Measurements from ENCODE around the gene H1-8.

Gene H1-8

DNA sequence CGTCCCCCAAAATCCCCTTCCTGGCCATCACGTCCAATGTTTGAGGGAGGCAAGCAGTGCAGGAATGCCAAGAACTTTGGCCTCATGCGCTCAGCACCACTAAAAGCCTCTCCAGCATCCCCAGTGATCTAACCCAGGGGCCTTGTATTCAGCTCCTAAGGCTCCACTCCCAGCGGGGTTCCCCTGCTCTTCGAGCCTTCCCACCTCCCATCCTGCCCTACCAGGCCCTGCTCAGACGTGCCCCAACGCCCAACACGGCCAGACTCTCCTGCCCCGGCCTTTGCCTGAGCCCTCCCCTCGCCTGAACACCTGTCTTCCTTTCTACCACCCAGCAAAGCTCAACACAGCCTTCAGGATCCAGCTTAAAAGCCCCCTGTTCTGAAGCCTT is 33.0 kb downstream of the H1-8 start:
- DNase-seq, result no peak

DNA sequence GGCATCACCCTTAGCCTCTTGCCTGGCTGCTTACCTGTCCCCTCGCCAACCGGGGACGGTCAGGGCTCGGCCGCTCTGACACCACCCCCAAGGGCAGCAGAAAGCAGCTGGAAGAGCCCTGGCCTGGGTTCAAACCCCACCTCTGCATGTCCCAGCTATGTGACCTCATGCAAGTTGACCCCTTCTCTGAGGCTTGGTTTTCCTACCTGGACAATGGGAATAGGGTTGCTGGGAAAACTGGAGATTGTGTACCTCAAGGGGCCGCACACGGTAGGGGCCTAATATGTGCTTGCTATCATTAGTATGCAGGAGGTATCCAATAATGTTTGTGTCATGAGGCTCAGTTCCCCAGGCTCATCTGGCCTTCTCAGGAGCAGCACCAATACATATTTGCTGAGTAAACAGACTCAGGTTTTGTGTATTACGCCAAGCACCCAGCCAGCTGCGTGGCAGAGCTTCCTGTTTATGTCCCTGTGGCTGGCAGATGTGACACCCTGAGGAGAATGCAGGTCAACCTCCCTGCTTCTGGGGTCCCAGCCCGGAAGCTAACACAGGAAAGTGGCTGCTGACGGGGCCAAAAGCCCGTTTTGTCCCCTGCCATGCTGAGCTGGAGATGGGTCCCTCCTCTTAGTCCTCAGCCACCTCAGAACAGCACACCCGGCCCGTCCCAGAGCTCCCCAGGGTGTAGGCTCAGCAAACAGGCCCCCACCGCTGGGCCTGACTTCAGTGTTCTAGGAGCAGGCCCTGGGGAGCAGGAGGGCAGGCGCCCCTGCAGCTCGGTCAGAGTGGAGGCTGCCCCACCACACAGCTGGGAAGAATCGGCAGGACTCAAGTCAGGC is 33.8 kb downstream of the H1-8 start:
- DNase-seq, result peak; percentile 54 to 56

DNA sequence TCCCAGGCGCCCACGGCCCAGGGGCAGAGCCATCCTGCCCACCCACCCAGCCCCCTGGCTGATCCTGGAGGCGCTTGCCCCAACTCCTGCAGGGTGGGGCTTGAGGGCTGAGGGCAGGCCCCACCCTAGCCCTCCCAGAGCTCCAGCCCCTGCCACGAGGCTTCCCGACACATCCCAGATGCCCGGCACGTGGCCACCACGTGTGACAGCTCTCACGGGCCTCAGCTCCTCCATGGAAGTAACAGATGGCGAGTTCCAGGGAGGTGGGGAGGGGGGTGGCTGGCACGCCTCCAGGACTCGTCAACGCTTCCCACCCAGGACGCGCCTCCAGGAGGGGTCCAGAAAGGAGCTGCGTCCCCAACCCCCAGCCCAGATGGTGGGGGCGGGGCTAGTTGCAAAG is 34.4 kb downstream of the H1-8 start:
- no peak for DNase-seq

DNA sequence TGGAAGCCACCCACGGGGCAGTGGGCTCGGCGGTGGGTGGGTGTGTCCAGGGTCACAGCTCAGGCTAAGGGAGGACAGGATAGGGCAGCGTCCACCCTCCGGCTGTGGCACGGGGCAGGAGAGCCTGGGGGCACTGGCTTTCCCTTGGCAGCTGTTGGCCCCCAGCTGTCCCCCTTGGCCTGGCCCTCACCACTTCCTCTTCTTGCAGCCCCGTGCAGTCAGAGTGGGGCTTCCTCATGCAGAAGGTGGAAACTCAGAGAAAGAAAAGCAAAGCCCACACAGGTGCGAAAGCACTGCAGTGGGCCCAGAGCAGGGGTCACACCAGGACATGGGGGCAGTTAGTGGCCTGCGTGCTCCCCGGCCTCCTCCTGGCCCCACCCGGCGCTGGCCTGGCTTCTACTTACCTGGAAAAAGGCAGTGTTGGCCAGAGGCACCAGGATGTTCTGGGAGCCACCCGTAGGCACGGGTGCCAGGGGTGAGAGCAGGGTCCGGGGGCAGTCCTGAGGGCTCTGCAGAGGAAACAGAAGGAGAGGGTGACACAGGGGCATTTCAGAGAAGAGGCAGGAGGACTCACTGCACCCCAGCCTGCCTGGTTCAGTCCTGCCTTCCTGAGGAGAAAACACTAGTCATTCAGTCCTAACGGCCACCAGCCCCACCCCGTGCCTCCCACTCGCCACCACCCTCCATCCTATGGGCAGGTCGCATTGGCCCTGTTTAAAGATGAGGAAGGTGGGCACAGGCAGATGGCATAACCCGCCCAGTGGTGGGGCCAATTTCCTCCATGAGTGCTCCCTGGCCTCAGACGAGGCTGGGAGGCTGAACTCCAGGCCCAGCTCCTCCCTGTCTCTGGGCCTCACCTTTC is 35.2 kb downstream of the H1-8 start:
- DNase-seq, result peak in 1 of 2 experiments; percentile 35

DNA sequence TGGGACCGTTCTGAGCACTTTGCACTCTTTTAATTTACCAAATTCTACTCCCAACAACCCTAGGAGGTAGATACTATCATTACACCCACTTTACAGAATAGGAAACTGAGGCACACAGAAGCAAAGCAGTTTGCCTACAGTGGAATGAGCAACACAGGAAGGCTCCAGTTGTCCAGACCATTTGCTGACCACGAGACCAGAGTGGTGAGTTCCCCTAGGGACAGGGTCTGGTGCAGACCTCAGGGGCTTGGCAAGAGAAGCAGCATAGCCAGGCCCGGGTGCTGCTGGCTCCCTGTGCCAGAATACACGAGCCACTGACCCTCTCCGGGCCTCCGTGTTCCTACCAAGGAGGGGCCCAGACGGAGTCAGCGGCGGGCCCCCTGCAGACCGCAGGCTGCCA is 37.0 kb downstream of the H1-8 start:
- no peak for DNase-seq

DNA sequence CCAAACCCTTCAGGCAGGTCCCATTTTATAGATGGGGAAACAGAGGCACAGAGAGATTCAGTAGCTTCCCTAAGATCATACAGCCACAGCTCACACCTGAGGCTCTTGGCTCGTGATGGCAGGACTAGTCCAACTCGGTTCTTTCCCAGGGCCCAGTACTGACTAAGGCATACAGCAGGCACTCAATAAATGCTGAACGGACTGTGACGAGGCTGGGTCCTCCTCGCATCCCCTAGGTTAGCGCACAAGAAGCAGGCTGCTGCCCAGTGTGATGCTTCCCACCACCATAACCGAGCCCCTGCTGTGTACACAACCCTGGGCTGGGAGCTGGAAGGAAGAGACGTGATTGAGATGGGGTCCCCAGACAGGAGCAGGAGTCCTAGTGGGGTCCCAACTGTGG is 38.6 kb downstream of the H1-8 start:
- DNase-seq, result no peak

DNA sequence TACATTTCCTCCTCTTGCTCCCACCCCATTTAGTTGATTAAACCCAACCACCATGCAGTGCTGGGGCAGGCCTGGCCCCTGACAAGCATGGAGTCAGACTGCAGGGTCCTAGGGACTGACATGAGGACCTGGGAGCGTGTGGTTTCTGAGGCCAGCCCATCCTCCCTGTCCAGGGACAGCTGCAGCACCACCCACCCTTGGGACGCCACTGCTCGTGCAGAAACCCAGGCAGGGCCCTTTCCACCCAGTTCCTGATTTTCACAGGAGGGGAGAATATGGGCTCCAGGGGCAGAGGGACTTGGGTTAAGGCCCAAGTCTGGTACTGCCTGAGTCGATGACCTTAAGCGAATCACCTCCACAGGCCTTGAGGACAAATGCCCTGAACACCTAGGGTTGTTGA is 39.8 kb downstream of the H1-8 start:
- DNase-seq, result no peak

DNA sequence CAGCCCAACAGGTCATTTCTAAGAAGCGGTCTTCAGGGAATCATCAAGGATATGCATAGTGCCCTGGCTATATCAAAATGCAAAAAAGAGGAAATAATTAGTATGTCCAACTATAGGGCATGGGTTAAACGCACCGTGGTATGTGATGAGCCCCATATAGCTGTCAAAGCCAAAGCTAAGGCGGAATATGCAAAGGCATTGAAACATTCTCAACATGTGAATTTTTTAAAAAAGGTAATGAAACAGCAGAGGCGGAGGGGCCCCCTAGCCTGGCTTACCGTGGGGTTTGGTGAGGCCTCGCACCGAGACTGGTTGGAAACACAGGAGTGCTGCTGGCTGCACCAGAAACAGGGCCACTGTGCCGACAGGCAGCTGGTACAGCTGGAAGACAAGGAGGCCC is 40.3 kb downstream of the H1-8 start:
- DNase-seq, result no peak

DNA sequence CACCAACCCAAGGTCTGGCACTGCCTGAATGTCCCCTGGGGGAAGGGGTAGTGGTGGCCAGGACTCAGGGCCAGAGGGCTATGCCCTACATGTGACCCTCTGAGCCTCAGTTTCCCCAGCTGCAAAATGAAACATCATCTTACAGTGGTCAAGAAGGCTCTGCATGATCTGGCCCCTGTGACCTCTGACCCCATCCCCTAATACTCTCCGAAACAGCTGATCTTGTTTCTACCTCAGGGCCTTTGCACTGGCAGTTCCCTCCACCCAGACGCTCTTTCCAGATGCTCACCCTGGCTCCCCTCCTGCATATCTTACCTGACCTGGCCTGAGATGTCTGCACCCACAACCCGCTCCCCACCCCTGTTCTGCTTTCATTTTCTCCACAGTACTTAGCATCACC is 41.7 kb downstream of the H1-8 start:
- DNase-seq, result no peak

DNA sequence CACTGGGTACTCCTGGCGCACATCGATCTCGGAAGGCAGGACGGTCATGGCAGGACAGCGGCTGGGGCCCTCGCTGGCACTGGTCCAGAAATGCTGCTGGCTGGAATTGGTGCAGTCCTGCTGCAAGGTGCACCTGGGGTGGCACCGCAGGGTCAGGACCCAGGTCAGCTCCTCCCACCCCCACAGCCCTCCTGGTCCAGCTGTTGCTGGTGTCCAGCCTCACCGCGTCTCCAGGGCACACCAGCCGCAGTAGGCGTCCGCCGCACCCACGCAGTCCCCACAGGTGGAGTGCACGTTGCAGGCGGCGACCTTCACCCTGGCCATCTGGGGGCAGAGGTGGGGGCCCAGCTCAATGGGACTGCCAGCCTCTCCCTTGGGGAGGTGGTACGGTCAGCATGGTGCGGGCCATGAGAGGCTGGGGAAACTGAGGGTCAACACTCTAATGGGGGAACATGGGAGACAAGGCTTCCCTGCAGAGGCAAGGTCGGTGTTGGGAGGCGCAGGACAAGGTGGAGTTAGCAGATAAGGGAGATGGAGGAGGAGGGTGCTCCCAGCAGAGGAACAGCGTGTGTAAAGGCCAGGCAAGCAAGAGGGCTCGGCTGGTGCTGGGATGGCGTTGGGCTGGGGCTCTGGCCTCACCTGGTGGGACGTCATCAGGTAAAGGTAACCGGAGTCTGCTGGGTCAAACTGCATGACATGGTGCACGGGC is 43.1 kb downstream of the H1-8 start:
- DNase-seq, result no peak

DNA sequence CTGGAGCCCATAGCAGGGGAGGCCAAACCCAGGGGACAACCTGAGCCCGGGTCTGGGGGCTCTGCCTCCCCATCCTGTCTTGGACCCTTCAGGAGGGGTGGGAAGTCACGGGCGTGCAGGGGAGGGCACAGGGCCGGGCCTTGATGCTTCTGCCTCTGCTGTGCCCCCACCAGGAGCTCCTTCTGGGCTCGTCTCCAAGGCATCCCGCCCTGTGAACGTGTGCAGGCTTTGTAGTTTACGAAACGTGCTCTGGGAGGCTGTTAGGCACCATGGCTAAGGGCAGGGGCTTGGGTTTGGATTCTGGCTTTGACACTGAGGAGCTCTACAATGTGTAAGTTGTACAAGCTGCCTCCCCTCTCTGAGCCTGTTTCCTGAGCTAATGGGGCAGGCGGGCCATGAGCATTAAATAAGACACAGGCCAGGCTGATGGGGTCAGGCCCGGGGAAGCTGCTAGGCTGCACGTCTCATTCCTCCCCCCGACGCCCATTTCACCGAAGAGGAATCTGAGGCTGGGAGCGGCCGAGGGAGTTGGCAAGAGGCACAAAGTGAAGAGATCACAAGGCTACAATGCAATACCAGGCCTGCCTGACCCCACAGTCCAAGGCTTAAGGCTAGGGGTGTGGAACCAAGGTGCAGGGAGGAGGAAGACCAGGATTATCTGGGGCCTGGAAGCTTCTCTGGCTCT is 43.9 kb downstream of the H1-8 start:
- no peak for DNase-seq

DNA sequence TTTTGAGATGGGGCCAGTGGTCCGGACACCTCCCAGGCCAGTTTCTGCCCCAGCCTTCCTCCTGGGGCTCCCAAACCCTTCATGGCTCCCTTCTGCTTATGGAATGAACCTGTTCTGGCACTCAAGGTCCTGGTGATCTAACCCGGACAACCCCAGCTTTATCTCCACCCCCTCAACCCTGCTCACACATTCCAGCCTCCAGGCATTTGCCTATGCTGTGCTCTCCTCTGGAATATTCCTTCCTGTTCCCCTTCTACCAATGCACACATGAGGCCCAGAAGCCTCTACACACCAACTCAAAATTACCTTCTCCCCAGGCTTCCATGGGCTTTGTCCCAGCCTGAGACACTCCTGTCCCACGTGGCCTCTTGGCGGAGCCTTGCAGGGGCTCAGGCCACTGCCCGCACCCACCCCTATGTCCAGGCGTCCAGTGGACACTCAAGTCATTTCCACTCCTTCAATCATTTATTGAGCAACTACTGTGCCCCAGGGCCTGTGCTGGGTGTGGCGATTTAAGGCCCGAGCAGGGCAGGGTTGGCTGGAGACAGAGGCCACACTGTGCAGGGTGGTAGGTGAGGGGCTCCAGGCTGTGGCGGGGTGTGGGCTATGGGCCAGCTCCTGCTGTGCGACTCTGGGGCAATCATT is 44.7 kb downstream of the H1-8 start:
- no peak for DNase-seq

DNA sequence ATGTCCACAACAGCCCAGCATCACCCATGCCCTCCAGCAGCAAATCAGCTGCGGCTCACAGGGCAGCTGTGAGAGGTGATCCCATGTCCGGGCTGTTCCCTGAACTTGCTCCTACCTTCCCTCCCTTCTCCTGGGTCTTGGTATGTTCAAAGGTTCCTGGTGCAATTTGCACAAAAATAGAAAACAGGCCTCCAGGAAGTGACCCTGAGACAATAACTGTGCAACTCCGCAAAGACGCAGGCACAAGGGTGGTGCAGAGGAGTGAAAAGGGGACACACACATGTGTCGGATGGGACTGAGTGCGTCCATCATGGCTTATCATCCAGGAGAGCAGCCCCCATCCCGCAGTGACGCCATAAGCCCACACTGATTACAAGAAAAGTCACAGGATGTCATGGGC is 47.2 kb downstream of the H1-8 start:
- DNase-seq, result no peak

DNA sequence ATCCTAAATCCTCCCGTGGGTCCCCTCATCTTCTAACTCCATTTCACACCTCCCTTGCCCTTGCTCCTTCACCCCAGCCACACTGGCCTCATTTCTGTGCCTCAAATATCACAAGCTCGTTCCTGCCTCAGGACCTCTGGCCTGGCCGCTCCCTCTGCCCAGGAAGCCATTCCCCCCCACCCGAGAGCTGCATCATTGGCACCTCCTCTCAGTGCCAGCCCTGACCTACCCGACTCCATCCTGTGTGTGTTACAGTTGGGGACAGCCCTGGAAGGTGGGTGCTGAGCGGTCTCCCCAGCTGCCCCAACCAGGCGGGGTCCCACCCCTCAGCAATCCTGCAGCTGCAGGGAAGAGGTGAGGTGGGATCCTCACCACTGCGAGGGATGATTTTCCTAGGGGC is 49.0 kb downstream of the H1-8 start:
- DNase-seq, result no peak

DNA sequence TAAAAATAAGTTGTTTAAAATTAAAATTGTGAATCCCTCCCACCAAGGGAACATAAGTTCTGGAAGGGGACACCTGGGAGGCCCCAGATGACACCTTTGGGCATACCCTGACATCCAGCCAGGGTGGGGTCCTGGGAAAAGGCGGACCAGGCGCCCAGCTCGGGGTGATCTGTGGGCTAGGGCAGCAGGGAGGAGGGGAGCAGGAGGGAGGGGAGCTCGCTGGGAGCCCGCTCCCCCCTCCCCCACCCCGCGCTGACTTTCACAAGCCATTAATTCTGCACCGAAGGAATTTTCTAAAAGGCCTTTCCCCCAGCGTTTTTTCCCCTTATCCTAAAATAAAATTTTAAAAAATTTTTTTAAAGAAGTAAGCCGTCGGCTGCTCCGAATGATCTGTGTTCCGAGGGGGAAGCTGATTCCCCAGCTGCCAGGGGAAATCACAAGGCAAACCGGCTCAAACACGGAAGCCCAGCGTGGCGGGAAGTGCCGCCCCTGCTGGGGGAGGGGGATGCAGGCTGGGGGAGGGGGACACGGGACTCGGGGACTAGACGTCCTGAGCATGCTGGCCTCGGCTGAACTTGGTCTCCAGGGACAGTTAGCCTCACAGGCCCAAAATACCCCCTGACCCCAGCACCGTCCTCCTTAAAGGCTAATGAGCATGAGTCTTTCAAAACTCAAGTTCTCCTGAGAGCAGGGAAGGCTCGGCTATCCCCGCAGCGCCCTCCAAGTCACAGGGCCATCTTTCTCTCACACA is 49.6 kb downstream of the H1-8 start:
- no peak for DNase-seq

DNA sequence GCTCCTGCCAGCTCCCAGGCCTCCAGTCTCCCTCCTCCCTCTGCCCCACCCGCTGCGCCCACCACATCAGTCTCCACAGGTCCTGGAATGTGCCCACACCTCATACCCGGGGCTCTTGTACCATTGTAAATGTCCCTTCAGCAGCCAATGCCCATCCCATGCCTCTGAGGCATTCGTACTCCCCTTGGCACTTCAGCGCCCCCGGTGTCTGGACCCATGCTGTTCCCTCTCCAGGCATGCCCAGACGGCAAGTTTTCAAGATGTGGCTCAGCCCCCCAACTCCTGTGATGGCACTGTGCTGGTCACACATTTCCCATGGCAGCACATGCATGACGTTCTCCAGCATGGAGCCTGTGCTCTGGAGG is 50.2 kb downstream of the H1-8 start:
- DNase-seq, result no peak

DNA sequence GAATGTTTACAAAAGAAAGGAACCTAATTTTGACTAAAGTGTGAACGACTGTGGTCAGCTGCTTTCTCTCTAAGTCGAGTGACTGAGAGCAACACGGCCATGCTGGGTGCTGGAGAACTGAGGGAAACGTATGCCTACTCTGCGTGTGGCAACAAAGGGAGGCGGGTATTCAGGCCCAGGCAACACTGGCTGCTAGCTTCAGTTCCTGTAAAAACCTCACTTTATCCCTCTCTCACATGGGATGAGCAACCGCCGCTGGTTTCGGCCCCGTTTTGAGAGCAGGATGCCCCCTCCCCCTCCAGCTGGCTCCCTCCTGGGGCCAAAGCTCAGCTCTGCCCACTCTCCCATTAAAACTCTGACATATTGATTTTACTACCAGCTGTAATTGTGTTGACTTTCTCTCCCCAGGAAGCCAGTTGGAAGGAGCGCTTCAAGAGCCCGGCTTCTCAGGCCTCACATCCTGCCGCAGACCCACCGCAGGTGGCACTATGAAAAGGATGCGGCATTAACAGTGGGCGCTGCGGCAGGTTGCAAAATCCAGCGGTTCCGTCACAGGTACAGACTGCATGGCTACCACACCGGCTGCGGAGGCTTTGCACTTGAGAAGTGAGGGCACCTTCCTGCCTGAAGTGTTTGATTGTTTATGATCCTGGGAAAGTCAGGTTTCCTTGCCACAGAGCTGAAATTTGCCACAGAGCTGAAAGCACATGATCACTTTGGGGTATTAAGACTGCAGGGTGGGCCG is 50.8 kb downstream of the H1-8 start:
- DNase-seq, result peak; percentile 86 to 87

DNA sequence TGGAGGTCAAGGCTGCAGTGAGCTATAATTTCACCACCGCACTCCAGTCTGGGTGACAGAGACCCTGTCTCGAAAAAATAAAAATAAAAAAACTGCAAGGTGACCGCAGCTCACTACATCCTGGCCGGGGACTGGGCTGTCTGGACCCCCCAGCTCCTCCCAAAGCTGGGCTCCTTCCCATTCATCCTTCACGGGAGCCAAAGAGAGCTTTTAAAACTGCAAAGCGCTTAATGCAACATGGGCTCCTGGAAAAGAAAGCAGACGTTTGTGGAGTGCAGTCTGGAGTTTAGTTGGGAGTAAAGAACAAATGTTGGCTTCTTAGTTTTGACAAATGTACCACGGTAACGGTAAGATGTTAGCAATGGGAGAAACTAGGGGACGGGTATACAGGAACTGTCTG is 51.4 kb downstream of the H1-8 start:
- no peak for DNase-seq

DNA sequence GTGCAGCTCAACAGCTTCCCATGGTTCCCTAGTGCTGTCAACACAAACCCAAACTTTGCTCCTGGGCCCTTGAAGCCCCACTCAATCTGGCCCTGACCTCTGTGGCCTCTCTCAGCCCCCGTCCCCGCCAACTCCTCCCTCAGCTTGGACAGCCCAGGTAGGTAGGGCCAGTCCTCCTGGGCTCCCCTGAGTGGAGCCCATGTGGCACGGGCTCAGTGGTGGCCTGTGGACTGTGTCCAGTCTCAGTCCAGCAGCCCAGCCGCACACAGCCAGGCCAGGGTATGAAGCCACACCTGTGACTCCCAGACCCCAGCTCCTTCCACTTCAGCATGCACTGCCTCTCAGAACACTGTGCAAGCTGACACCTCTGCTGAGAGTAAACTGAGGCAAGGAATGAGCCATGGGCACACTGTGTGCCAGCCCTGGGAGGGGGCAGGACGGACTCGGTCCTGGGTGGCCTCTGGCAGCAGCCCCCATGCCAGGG is 52.0 kb downstream of the H1-8 start:
- no peak for DNase-seq

DNA sequence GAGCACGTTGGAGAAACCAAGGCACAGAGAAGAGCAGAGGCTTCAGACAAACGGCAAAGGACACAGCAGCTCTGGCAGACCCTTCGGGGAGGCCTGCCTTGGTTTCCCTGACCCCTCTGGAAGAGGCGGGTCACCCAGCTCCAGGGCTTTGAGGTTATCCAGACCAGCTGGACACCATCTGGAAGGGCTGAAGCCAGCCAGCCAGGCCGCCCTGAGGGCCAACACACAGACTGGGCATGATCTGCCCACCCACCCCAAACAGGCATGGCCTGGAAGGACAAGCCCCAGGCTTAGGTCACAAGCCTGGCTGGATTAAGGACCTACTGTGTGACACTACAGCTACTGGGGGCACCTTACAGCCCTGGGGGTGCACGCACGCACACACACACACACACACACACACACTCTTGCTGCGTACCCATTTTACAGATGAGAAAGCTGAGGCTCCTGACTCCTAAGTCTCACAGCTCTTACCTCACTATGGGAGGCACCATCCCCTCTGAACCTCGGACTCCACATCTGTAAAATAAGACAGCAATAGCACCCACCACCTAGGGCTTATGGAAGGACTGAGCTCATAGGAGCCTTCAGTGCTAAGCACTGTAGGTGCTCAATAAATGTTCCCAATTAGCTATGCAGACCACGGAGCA is 52.7 kb downstream of the H1-8 start:
- no peak for DNase-seq

All from activated T-cell treated with anti-CD3 and anti-CD28 coated beads, Interleukin-2, amount 50 U/mL, for 48 hours (primary cell).